ENCODE results near the gene GPHN. TPM values are rescaled to one million over a fixed set of nuclear protein-coding genes. Genes with fewer than 3 reads are reported as not detected.

GPHN gene
- total RNA-seq, 1 donor from 2014 or later, result 24.9 TPM

DNA sequence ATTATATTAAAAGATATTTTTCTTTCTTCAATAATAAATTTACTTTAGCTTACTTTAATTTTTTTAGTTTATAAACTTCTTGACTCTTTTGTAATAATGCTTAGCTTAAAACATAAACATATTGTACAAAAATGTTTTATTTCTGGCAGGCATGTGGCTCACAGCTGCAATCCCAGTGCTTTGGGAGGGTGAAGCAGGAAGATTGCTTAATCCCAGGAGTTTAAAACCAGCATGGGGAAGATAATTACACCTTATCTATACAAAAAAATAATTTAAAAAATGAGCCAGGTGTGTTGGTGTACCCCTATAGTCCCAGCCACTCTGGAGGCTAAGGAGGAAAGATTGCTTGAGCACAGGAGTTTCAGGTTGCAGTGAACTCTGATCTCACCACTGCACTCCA, 120.7 kb downstream of the GPHN start:
- TF ChIP-seq CTCF (IDR thresholded peaks at IDR 0.05; ENCODE audit: unreplicated experiment), result no peak
- H3K4me1 Mint-ChIP-seq (ENCODE audit: low read depth), result no peaks in the 10 kb centered on the region
- H3K4me3 Mint-ChIP-seq (ENCODE audit: low read depth), result no peak overlapping the region
- no peaks in the 10 kb centered on the region for H3K9me3 Mint-ChIP-seq (ENCODE audit: low read depth)
- H3K36me3 Mint-ChIP-seq (ENCODE audit: insufficient read depth), result no peaks in the 10 kb centered on the region
- H3K27me3 Mint-ChIP-seq, result no peaks in the 10 kb centered on the region
- H3K27ac Mint-ChIP-seq, result no peak overlapping the region
- no peak for DNase-seq (ENCODE audit: low spot score, unreplicated experiment)

DNA sequence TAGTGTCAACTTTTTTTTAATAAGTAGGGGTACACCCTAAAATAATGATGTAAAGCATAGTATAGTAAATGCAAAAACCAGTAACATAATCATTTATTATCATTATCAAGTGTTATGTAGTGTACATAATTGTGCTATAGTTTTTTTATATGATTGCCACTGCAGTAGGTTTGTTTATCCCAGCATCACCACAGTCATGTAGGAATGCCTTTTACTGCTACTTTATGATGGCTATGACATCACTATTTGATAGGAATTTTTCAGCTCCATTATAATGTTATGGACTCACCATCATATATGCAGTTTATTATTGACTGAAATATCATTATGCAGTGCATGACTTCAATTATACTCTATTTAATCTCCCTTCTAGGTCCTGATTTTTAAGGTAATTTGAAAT, 121.6 kb downstream of the GPHN start:
- Mint-ChIP-seq H3K9me3 (ENCODE audit: low read depth) (no peaks in the 10 kb centered on the region), H3K27ac (no peak overlapping the region), H3K4me3 (ENCODE audit: low read depth) (no peak overlapping the region), H3K27me3 (no peaks in the 10 kb centered on the region), H3K36me3 (ENCODE audit: insufficient read depth) (no peaks in the 10 kb centered on the region), H3K4me1 (ENCODE audit: low read depth) (no peaks in the 10 kb centered on the region)
- DNase-seq (ENCODE audit: low spot score, unreplicated experiment), result no peak
- no peak for TF ChIP-seq CTCF (IDR thresholded peaks at IDR 0.05; ENCODE audit: unreplicated experiment)

DNA sequence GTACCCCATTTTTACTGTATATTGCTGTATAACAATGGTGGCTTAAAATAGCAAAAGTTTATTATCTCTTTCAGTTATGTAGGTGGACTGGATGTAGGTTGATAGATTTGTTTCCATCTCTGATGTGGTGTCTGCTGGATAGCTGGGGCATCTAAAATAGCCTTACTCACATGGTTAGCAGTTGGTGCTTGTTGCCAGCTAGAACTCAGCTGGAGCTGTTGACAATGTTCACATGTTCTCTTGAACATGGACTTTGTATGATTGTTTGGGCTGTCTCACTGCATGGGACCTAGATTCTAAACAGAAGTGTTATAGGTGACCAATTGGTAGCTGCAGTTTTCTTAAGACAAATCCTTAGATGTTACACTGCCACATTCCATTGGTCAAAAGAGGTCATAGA, 126.9 kb downstream of the GPHN start:
- TF ChIP-seq CTCF (IDR thresholded peaks at IDR 0.05; ENCODE audit: unreplicated experiment), result no peak
- Mint-ChIP-seq H3K36me3 (ENCODE audit: insufficient read depth) (no peaks in the 10 kb centered on the region), H3K27me3 (no peaks in the 10 kb centered on the region), H3K4me3 (ENCODE audit: low read depth) (no peak overlapping the region), H3K4me1 (ENCODE audit: low read depth) (peaks cover 7% of the 10 kb centered on the region), H3K27ac (no peak overlapping the region), H3K9me3 (ENCODE audit: low read depth) (no peaks in the 10 kb centered on the region)
- no peak for DNase-seq (ENCODE audit: low spot score, unreplicated experiment)

DNA sequence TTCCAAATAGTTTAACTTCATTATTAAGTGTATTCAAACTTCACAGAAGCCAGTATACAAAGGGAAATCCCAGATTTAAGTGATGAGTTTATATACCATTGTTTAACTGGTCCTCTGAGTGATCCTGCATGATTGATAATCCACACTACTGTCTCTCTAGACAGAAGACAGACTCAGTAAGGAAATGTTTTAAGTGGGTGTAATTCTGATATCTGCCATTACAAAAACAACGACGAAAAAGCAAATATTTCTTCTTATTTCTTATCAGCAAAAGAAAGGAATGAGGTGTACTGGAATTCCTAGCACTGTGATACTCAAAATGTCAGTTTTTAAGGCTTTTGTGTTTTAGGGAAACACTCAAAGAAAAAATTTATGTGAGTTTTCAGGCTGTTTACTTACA, 127.5 kb downstream of the GPHN start:
- H3K27ac Mint-ChIP-seq, result no peak overlapping the region
- no peak for TF ChIP-seq CTCF (IDR thresholded peaks at IDR 0.05; ENCODE audit: unreplicated experiment)
- no peak for DNase-seq (ENCODE audit: low spot score, unreplicated experiment)
- H3K36me3 Mint-ChIP-seq (ENCODE audit: insufficient read depth), result no peaks in the 10 kb centered on the region
- H3K27me3 Mint-ChIP-seq, result no peaks in the 10 kb centered on the region
- H3K4me3 Mint-ChIP-seq (ENCODE audit: low read depth), result no peak overlapping the region
- H3K4me1 Mint-ChIP-seq (ENCODE audit: low read depth), result peaks cover 7% of the 10 kb centered on the region
- H3K9me3 Mint-ChIP-seq (ENCODE audit: low read depth), result no peaks in the 10 kb centered on the region

DNA sequence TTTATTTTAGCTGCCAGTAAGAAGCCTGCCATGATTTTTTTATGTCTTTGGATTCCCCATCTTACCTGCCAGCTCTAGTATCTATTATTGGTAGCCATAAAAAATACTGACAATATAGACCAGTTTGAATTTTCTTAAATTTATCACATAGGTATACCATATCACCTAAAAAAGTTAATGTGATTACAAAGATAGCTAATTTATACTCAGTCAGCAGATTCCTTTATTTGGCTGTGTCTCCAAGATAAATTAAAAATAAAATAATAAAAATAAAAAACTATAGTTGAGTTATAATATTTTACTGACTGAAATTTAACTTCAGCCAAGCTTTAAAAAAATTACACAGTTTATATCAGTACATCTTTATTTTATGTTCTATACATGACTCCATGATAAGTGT, 128.3 kb downstream of the GPHN start:
- H3K4me3 Mint-ChIP-seq (ENCODE audit: low read depth), result no peak overlapping the region

More for the DNA sequence above, 128.3 kb downstream of the GPHN start:
- DNase-seq (ENCODE audit: low spot score, unreplicated experiment), result no peak
- no peak overlapping the region for H3K27ac Mint-ChIP-seq
- peaks cover 7% of the 10 kb centered on the region for H3K4me1 Mint-ChIP-seq (ENCODE audit: low read depth)
- H3K36me3 Mint-ChIP-seq (ENCODE audit: insufficient read depth), result no peaks in the 10 kb centered on the region
- H3K27me3 Mint-ChIP-seq, result no peaks in the 10 kb centered on the region
- no peaks in the 10 kb centered on the region for H3K9me3 Mint-ChIP-seq (ENCODE audit: low read depth)
- TF ChIP-seq CTCF (IDR thresholded peaks at IDR 0.05; ENCODE audit: unreplicated experiment), result no peak

Data from progenitor cell of endocrine pancreas (in vitro differentiated cells).